Motor neuron (in vitro differentiated cells): ENCODE results near the gene SHPK. TPM values are rescaled to one million over a fixed set of nuclear protein-coding genes. Genes with fewer than 3 reads are reported as not detected.

ENCODE experiments used
- ATAC-seq, 8 experiments: fragments of 200-7000 bp; cut with Tn5 transposase; replicated peaks in 6 of 8; 2 replicates each; pipeline ENCODE4 v1.8.0; 2021; ENCODE audit warnings: mild to moderate bottlenecking in 8 of 8, moderate library complexity in 8 of 8
- H3K27ac ChIP-seq, 2 donors: fragments of 250-450 bp; sonication (Bioruptor Pico); 2 replicates each; pipeline ENCODE4 v1.9.0; 2021; ENCODE audit warnings: antibody characterized with exemption in 2 of 2, mild to moderate bottlenecking in 2 of 2, moderate library complexity in 1 of 2
- H3K4me1 ChIP-seq, 2 donors: fragments of 250-450 bp; sonication (Bioruptor Pico); replicated peaks in 1 of 2; 2 replicates each; pipeline ENCODE4 v1.6.1; 2021; ENCODE audit warnings: antibody characterized with exemption in 2 of 2, mild to moderate bottlenecking in 2 of 2, moderate library complexity in 1 of 2
- H3K4me3 ChIP-seq, 5 donors: fragments of 250-450 bp; sonication (Bioruptor Pico); 2 replicates each; pipeline ENCODE4 v1.9.0; 2021; ENCODE audit warnings: antibody characterized with exemption in 5 of 5, mild to moderate bottlenecking in 5 of 5, moderate library complexity in 4 of 5
- WGBS, 10 experiments: fragments of 450-650 bp; shearing (Covaris generic); methylation state at CpG; one replicate each; pipeline ENCODE4 v1.0.0; 2022; 5-methylcytosine and 5-hydroxymethylcytosine counted together
- in situ Hi-C, 9 experiments: fragments of 400-800 bp; cut with MboI; loops; one replicate each; pipeline ENCODE4 v1.15.0; 2021; ENCODE audit warnings: low sequenced_read_pairs in 9 of 9, low pct_unique_long_range_greater_than_20kb in 2 of 9; ENCODE audit not compliant: unreplicated experiment in 9 of 9
- total RNA-seq, 8 experiments: library from RNA; unstranded; fragments of 300-600 nt; gene quantifications; 2 replicates each; pipeline versions ENCODE4 v1.2.3 to v1.2.4, GENCODE V29; 2022

The SHPK gene
- total RNA-seq, 8 experiments from 2014 or later = 6.1 to 14.4 (median 7.0) TPM

- Histone ChIP-seq H3K4me1 (no peaks in the 10 kb centered on the region), H3K4me3 (no peak overlapping the region), H3K27ac (no peak overlapping the region)
- in situ Hi-C loops = no loop called here
- WGBS, 10 experiments = 77 to 100% (median 100%) methylated on average over 3 to 7 of the region's 10 CpGs; no CpG with 5 or more reads in 5 of the 10 experiments
- ATAC-seq = no peak
These were observed 26.4 kb downstream of the SHPK start for GRCh38 chr17:3609689-3610088.

GRCh38 chr17:3603870-3604259 is 32.2 kb downstream of the SHPK start:
- WGBS, 10 experiments = 60 to 100% (median 100%) methylated on average over 1 to 2 of the region's 4 CpGs; no CpG with 5 or more reads in 5 of the 10 experiments
- Histone ChIP-seq H3K4me3 (no peak overlapping the region), H3K27ac (no peak overlapping the region), H3K4me1 (no peaks in the 10 kb centered on the region)
- in situ Hi-C loops = no loop called here
- ATAC-seq = no peak

GRCh38 chr17:3603119-3603869 is 32.8 kb downstream of the SHPK start:
- no peak overlapping the region for H3K4me3 ChIP-seq
- H3K27ac ChIP-seq = no peak overlapping the region
- WGBS, 10 experiments = 83 to 100% (median 98%) methylated on average over 1 to 14 of the region's 17 CpGs; no CpG with 5 or more reads in 3 of the 10 experiments
- ATAC-seq = peak in 4 of 8 experiments; percentile 43 to 72 (median 61)
- H3K4me1 ChIP-seq = no peaks in the 10 kb centered on the region
- in situ Hi-C loops = no loop called here

GRCh38 chr17:3602499-3602898 is 33.6 kb downstream of the SHPK start:
- WGBS, 10 experiments = 73 to 100% (median 89%) methylated on average over 2 to 8 of the region's 16 CpGs; no CpG with 5 or more reads in 3 of the 10 experiments
- Histone ChIP-seq H3K27ac (no peak overlapping the region), H3K4me1 (no peaks in the 10 kb centered on the region), H3K4me3 (no peak overlapping the region)
- in situ Hi-C loops = no loop called here
- no peak for ATAC-seq

GRCh38 chr17:3600529-3601205 is 35.4 kb downstream of the SHPK start:
- Histone ChIP-seq H3K27ac (no peak overlapping the region), H3K4me3 (no peak overlapping the region), H3K4me1 (no peaks in the 10 kb centered on the region)
- WGBS, 10 experiments = 92 to 100% (median 95%) methylated on average over 2 to 4 of the region's 15 CpGs; no CpG with 5 or more reads in 5 of the 10 experiments
- in situ Hi-C loops = no loop called here
- no peak for ATAC-seq

- 33 to 90% (median 83%) methylated on average over 1 to 10 of the region's 13 CpGs; no CpG with 5 or more reads in 5 of the 10 experiments for WGBS, 10 experiments
- ATAC-seq = no peak
- in situ Hi-C loops = no loop called here
- H3K4me3 ChIP-seq = no peak overlapping the region
- H3K4me1 ChIP-seq = no peaks in the 10 kb centered on the region
- H3K27ac ChIP-seq = no peak overlapping the region
These were observed 38.0 kb downstream of the SHPK start for GRCh38 chr17:3598078-3598477.

- ATAC-seq = no peak
- no peak overlapping the region for H3K27ac ChIP-seq
- 84 to 94% (median 89%) methylated on average over 3 to 10 of the region's 27 CpGs; no CpG with 5 or more reads in 4 of the 10 experiments for WGBS, 10 experiments
These were observed 39.1 kb downstream of the SHPK start for GRCh38 chr17:3596804-3597464.

GRCh38 chr17:3594976-3595375 is 41.1 kb downstream of the SHPK start:
- no peaks in the 10 kb centered on the region for H3K4me1 ChIP-seq
- no peak overlapping the region for H3K4me3 ChIP-seq
- no peak for ATAC-seq
- in situ Hi-C loops = no loop called here
- WGBS, 10 experiments = 70 to 92% (median 83%) methylated on average over 2 to 6 of the region's 15 CpGs; no CpG with 5 or more reads in 4 of the 10 experiments
- H3K27ac ChIP-seq = no peak overlapping the region

More at GRCh38 chr17:3596804-3597464, 39.1 kb downstream of the SHPK start:
- Histone ChIP-seq H3K4me1 (no peaks in the 10 kb centered on the region), H3K4me3 (no peak overlapping the region)
- in situ Hi-C loops = no loop called here

GRCh38 chr17:3594051-3594800 is 41.8 kb downstream of the SHPK start:
- peak in 4 of 8 experiments; percentile 61 to 73 (median 70) for ATAC-seq
- Histone ChIP-seq H3K4me1 (no peaks in the 10 kb centered on the region), H3K4me3 (no peak overlapping the region), H3K27ac (no peak overlapping the region)
- in situ Hi-C loops = no loop called here
- 28 to 100% (median 75%) methylated on average over 1 to 7 of the region's 11 CpGs; no CpG with 5 or more reads in 4 of the 10 experiments for WGBS, 10 experiments

- no peak for ATAC-seq
- Histone ChIP-seq H3K4me3 (no peak overlapping the region), H3K4me1 (no peaks in the 10 kb centered on the region), H3K27ac (no peak overlapping the region)
- 38 to 100% (median 90%) methylated on average over 1 to 3 of the region's 5 CpGs; no CpG with 5 or more reads in 4 of the 10 experiments for WGBS, 10 experiments
- in situ Hi-C loops = no loop called here
These were observed 42.7 kb downstream of the SHPK start for GRCh38 chr17:3593384-3593783.

GRCh38 chr17:3592216-3592860 is 43.7 kb downstream of the SHPK start:
- Histone ChIP-seq H3K4me3 (no peak overlapping the region), H3K27ac (no peak overlapping the region), H3K4me1 (no peaks in the 10 kb centered on the region)
- in situ Hi-C loops = no loop called here
- WGBS, 10 experiments = 78 to 100% methylated on average over 2 to 3 of the region's 15 CpGs; no CpG with 5 or more reads in 8 of the 10 experiments
- no peak for ATAC-seq

- WGBS, 10 experiments = 80 to 88% methylated on average over 1 to 3 of the region's 15 CpGs; no CpG with 5 or more reads in 8 of the 10 experiments
- Histone ChIP-seq H3K4me1 (no peaks in the 10 kb centered on the region), H3K27ac (no peak overlapping the region), H3K4me3 (no peak overlapping the region)
- in situ Hi-C loops = no loop called here
- no peak for ATAC-seq
These were observed 45.3 kb downstream of the SHPK start for GRCh38 chr17:3590768-3591167.
